Lower lobe of right lung (tissue), 2 donors: ENCODE measurements around the gene CLEC2A. TPM values are rescaled to one million over a fixed set of nuclear protein-coding genes. Genes with fewer than 3 reads are reported as not detected.

Source experiments
- ATAC-seq, 2 donors: fragments of 200-7000 bp; cut with Tn5 transposase; one replicate each; pipeline ENCODE4 v1.9.1; 2020 to 2022; ENCODE audit warnings: mild to moderate bottlenecking in 2 of 2, moderate library complexity in 2 of 2
- DNase-seq: peaks from one replicate; pipeline ENCODE4 v3.0.0-alpha.2; 2020
- H3K27ac ChIP-seq: fragments of 200-600 bp; one replicate; pipeline ENCODE4 v1.8.0; 2022
- H3K27me3 ChIP-seq: fragments of 200-600 bp; one replicate; pipeline ENCODE4 v1.8.0; 2022; ENCODE audit warnings: low read depth
- H3K36me3 ChIP-seq: fragments of 200-600 bp; one replicate; pipeline ENCODE4 v1.8.0; 2022; ENCODE audit warnings: mild to moderate bottlenecking
- H3K4me1 ChIP-seq: fragments of 200-600 bp; one replicate; pipeline ENCODE4 v1.8.0; 2022
- H3K4me3 ChIP-seq: fragments of 200-600 bp; one replicate; pipeline ENCODE4 v1.8.0; 2022; ENCODE audit warnings: mild to moderate bottlenecking
- H3K9me3 ChIP-seq: fragments of 200-600 bp; one replicate; pipeline ENCODE4 v1.8.0; 2022
- intact Hi-C: fragments of 100-400 bp; cut with DNase I; formaldehyde crosslinking; loops from one replicate; pipeline ENCODE4 v1.11.0; 2022
- total RNA-seq: library from RNA; stranded (reverse); fragmentation: NEBNext Ultra II Directional; extraction: Animal tissue kit (Norgen Biotek cat#: 25700); gene quantifications from one replicate; pipeline ENCODE4 v1.2.1, GENCODE V29; 2021
- TF ChIP-seq, protein P1 (sequence below): fragments of 200-600 bp; IDR thresholded peaks from one replicate; pipeline ENCODE4 v1.8.0; 2022; ENCODE audit warnings: antibody characterized with exemption, mild to moderate bottlenecking
- donor health status: DM: no; HTN: yes; CAD: no; lungs with severe emphysema.

The CLEC2A gene
- total RNA-seq, 1 donor from 2014 or later, result not detected

DNA sequence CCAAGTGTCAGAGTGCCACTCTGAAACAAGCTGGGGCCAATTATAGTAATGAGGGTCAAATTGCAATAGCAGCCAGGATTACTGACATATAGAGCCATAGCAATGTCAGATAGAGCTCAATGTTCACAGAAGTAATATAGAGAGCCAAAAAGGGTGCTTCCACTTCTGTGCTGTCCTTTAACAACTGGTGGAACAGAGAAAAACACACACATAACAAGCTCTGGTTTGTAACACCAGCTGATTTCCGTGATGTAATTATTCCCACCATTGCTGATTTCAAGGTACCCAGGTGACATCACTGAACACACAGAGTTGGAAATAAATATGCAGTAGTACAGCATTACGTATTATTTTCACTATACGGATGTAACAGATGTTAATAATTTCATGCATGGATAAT lies 60.0 kb downstream of the CLEC2A start:
- Histone ChIP-seq H3K4me1 (peaks cover 7% of the 10 kb centered on the region), H3K27me3 (no peaks in the 10 kb centered on the region), H3K4me3 (no peak overlapping the region), H3K36me3 (no peaks in the 10 kb centered on the region), H3K9me3 (no peaks in the 10 kb centered on the region), H3K27ac (no peak overlapping the region)
- intact Hi-C loops, result no loop called here
- DNase-seq (no peak), ATAC-seq (no peak)
- TF ChIP-seq, protein P1, sequence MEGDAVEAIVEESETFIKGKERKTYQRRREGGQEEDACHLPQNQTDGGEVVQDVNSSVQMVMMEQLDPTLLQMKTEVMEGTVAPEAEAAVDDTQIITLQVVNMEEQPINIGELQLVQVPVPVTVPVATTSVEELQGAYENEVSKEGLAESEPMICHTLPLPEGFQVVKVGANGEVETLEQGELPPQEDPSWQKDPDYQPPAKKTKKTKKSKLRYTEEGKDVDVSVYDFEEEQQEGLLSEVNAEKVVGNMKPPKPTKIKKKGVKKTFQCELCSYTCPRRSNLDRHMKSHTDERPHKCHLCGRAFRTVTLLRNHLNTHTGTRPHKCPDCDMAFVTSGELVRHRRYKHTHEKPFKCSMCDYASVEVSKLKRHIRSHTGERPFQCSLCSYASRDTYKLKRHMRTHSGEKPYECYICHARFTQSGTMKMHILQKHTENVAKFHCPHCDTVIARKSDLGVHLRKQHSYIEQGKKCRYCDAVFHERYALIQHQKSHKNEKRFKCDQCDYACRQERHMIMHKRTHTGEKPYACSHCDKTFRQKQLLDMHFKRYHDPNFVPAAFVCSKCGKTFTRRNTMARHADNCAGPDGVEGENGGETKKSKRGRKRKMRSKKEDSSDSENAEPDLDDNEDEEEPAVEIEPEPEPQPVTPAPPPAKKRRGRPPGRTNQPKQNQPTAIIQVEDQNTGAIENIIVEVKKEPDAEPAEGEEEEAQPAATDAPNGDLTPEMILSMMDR, result no peak

GRCh38 chr12:9870286-9870866 lies 61.8 kb downstream of the CLEC2A start:
- no peaks in the 10 kb centered on the region for H3K27me3 ChIP-seq
- intact Hi-C loops, result no loop called here
- peak overlapping the region; percentile 91 for H3K27ac ChIP-seq
- H3K4me1 ChIP-seq, result peaks cover 7% of the 10 kb centered on the region
- H3K9me3 ChIP-seq, result no peaks in the 10 kb centered on the region
- H3K4me3 ChIP-seq, result peak overlapping the region; percentile 61
- DNase-seq (no peak), ATAC-seq (no peak)
- TF ChIP-seq, protein P1, result no peak
- H3K36me3 ChIP-seq, result no peaks in the 10 kb centered on the region

- ATAC-seq, result peak; percentile 84 to 88
- Histone ChIP-seq H3K4me1 (peaks cover 7% of the 10 kb centered on the region), H3K4me3 (peak within 1 kb of the TSS; percentile 61), H3K27ac (peak within 1 kb of the TSS; percentile 91), H3K36me3 (no peaks in the 10 kb centered on the region), H3K27me3 (no peaks in the 10 kb centered on the region), H3K9me3 (no peaks in the 10 kb centered on the region)
- intact Hi-C loops, result no loop called here
- TF ChIP-seq, protein P1, result no peak
- no peak for DNase-seq
Observed at GRCh38 chr12:9869307-9870161, 62.6 kb downstream of the CLEC2A start, which contains the start of gene CLEC2B. TSS of gene CLEC2B (minus strand) at chr12:9869354.

DNA sequence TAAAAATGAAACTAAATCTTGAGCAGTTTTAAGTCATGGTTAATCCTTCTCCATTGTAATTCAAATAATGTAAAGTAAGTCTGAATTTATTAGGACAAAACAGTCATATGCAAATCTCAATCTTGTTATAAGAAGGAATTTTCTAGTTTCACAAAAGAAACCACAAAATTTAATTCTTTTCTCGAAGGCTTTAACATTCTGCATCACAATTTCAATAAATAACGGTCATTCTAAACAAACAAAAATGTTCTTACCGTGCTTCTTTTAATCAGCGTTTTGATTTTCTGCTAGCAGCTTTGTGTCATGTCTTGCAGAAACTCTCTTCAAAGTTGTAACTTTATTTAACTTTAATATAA lies 63.2 kb downstream of the CLEC2A start:
- TF ChIP-seq, protein P1, result no peak
- Histone ChIP-seq H3K4me3 (peak overlapping the region; percentile 61), H3K4me1 (peaks cover 7% of the 10 kb centered on the region), H3K27me3 (no peaks in the 10 kb centered on the region), H3K9me3 (peaks cover under 1% of the 10 kb centered on the region), H3K36me3 (no peaks in the 10 kb centered on the region), H3K27ac (peak overlapping the region; percentile 91)
- no peak for DNase-seq
- intact Hi-C loops, result no loop called here
- no peak for ATAC-seq

DNA sequence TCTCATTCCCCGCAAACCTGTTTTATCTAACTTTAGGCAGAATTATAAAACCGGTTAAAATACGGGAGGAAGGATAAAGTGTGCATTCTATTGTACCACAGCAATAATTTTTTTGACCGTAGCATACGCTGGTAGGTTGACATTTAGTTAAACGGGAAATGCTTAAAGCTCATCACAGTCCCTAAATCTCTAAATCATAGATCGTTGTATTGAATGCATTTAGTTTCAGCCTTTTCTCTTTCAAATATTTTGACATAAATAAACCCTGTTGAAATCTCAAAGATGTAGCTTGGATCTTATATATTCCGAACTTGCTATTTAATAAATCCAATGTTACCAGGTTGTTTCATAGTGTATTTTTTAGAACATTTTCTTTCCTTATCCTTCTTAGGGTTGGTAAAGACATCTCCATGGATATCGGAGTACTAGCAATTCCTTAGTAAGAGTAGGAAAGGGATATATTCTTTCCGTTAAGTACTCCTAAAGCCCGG lies 63.8 kb downstream of the CLEC2A start:
- DNase-seq, result no peak
- intact Hi-C loops, result no loop called here
- TF ChIP-seq, protein P1, result no peak
- peak overlapping the region; percentile 91 for H3K27ac ChIP-seq
- H3K36me3 ChIP-seq, result no peaks in the 10 kb centered on the region
- ATAC-seq, result peak in 1 of 2 donors; percentile 43
- peaks cover 7% of the 10 kb centered on the region for H3K4me1 ChIP-seq
- H3K27me3 ChIP-seq, result no peaks in the 10 kb centered on the region
- H3K4me3 ChIP-seq, result peak overlapping the region; percentile 61
- peaks cover 6% of the 10 kb centered on the region for H3K9me3 ChIP-seq
